Astrocyte of the spinal cord (primary cell): ENCODE results near the gene TRIM60.
"Not testable (repeated sequence)": the region's sequence is repeated elsewhere in the genome, so short reads cannot be mapped to it uniquely, and the experiment has no call there.

Experiments used
- DNase-seq: peaks from one replicate; pipeline ENCODE4 v3.0.0; 2011; ENCODE audit warnings: low read depth, low spot score
- H3K4me3 ChIP-seq: 2 replicates; pipeline ENCODE4 v1.5.1; 2011; ENCODE audit warnings: low read depth, mild to moderate bottlenecking, low read length, moderate library complexity
- CTCF ChIP-seq: IDR thresholded peaks from 2 replicates; pipeline ENCODE4 v1.5.1; 2012; ENCODE audit warnings: low read depth, mild to moderate bottlenecking, low read length, inconsistent platforms
- in situ Hi-C: cut with HindIII; loops from 2 replicates; pipeline ENCODE4 v1.10.0; 2017; ENCODE audit warnings: low sequenced_read_pairs

Gene TRIM60

GRCh38 chr4:165031436-165032211 lies at the start of gene TRIM60:
TSS of gene TRIM60 (plus strand) at chr4:165031999. CDS start at chr4:165040073, 8,074 bp downstream.
- no peak for DNase-seq
- no peak within 1 kb of the TSS for H3K4me3 ChIP-seq
- in situ Hi-C loops, result no loop called here
- no peak for TF ChIP-seq CTCF

GRCh38 chr4:164989471-164989870 lies 42.3 kb upstream of the TRIM60 start:
- in situ Hi-C loops, result no loop called here
- no peak for TF ChIP-seq CTCF
- DNase-seq, result no peak
- no peak overlapping the region for H3K4me3 ChIP-seq

GRCh38 chr4:164990786-164991185 lies 41.0 kb upstream of the TRIM60 start:
- DNase-seq, H3K4me3 ChIP-seq, in situ Hi-C loops: not testable (repeated sequence)

GRCh38 chr4:164996123-164996522 lies 35.7 kb upstream of the TRIM60 start:
- in situ Hi-C loops, H3K4me3 ChIP-seq, DNase-seq: not testable (repeated sequence)

- TF ChIP-seq CTCF, result no peak
- in situ Hi-C loops, result no loop called here
- no peak for DNase-seq
- no peak overlapping the region for H3K4me3 ChIP-seq
These were observed 34.5 kb upstream of the TRIM60 start for GRCh38 chr4:164997324-164997723.

GRCh38 chr4:164997941-164998340 lies 33.9 kb upstream of the TRIM60 start:
- no peak overlapping the region for H3K4me3 ChIP-seq
- TF ChIP-seq CTCF, result no peak
- in situ Hi-C loops, result no loop called here
- no peak for DNase-seq

GRCh38 chr4:164998526-164999080 lies 33.2 kb upstream of the TRIM60 start:
- H3K4me3 ChIP-seq, in situ Hi-C loops, DNase-seq: not testable (repeated sequence)

GRCh38 chr4:165001957-165002356 lies 29.8 kb upstream of the TRIM60 start:
- DNase-seq, in situ Hi-C loops, H3K4me3 ChIP-seq: not testable (repeated sequence)
